Putamen (tissue), 1 donor: Measurements from ENCODE around the gene PLPP1.

ENCODE experiments used
- DNase-seq: peaks from one replicate; pipeline ENCODE4 v3.0.0-alpha.2; 2016; ENCODE audit warnings: low spot score

Gene PLPP1

GRCh38 chr5:55446640-55447351, 88.0 kb downstream of the PLPP1 start:
- no peak for DNase-seq

GRCh38 chr5:55445791-55446190, 89.0 kb downstream of the PLPP1 start:
- DNase-seq = no peak

GRCh38 chr5:55441954-55442353, 92.8 kb downstream of the PLPP1 start:
- DNase-seq = no peak

GRCh38 chr5:55441107-55441771, 93.5 kb downstream of the PLPP1 start:
- no peak for DNase-seq

GRCh38 chr5:55440188-55440646, 94.5 kb downstream of the PLPP1 start:
- DNase-seq = no peak

- peak; percentile 39 for DNase-seq
These were observed 95.8 kb downstream of the PLPP1 start for GRCh38 chr5:55438998-55439397.

- no peak for DNase-seq
These were observed 96.9 kb downstream of the PLPP1 start for GRCh38 chr5:55437859-55438206.

GRCh38 chr5:55437452-55437851, 97.3 kb downstream of the PLPP1 start:
- DNase-seq = no peak

GRCh38 chr5:55432549-55432948, 102.2 kb downstream of the PLPP1 start:
- no peak for DNase-seq

- no peak for DNase-seq
These were observed 105.0 kb downstream of the PLPP1 start for GRCh38 chr5:55429613-55430253.

GRCh38 chr5:55429221-55429612, 105.5 kb downstream of the PLPP1 start:
- DNase-seq = no peak

GRCh38 chr5:55427157-55427556, 107.6 kb downstream of the PLPP1 start:
- no peak for DNase-seq

GRCh38 chr5:55426455-55426854, 108.3 kb downstream of the PLPP1 start:
- no peak for DNase-seq

- DNase-seq = no peak
These were observed 113.7 kb downstream of the PLPP1 start for GRCh38 chr5:55421074-55421529.

- no peak for DNase-seq
These were observed 115.5 kb downstream of the PLPP1 start for GRCh38 chr5:55418994-55419968.

- DNase-seq = no peak
These were observed 118.5 kb downstream of the PLPP1 start for GRCh38 chr5:55416306-55416705.

GRCh38 chr5:55415071-55415470, 119.7 kb downstream of the PLPP1 start:
- DNase-seq = no peak

GRCh38 chr5:55413644-55414043, 121.1 kb downstream of the PLPP1 start:
- DNase-seq = no peak

- no peak for DNase-seq
These were observed 122.9 kb downstream of the PLPP1 start for GRCh38 chr5:55411876-55412275.

GRCh38 chr5:55410845-55411244, 123.9 kb downstream of the PLPP1 start:
- no peak for DNase-seq

- DNase-seq = no peak
These were observed 125.0 kb downstream of the PLPP1 start for GRCh38 chr5:55409775-55410174.

- no peak for DNase-seq
These were observed 126.8 kb downstream of the PLPP1 start for GRCh38 chr5:55407984-55408383.
